ENCODE data around the gene GIMAP4.
"Not testable (repeated sequence)": the region's sequence is repeated elsewhere in the genome, so short reads cannot be mapped to it uniquely, and the experiment has no call there.

DNA sequence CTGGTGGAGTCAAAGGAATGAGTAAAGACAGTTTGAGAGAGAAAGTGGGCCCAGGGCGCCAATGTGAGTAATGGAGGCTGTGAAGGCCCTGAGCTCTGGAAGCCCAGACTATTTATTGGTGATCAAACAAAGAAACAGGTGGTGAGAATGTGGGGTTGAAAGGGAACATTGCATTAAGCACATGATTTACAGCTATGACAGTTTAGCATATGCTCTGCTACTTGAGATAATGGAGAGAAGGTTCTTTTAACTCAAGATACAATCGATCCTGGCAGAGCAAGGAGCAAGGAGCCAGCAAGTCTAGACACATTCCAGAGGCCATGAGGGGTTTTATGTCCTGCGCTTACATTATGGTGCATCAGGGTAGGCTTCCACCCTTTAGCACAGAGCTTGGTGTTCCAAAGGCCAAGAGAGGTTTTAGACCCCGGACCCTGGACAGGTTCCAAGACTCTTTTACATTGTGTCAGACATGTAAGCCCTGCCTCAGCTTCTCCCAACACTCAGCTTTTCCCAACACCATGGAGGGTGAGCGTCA lies 48.1 kb downstream of the GIMAP4 start:
- not testable (repeated sequence) for TF ChIP-seq MAX (IDR thresholded peaks at IDR 0.05; ENCODE audit: low read depth, low read length); CTCF (IDR thresholded peaks at IDR 0.05; ENCODE audit: low read depth, low read length); POLR2A (IDR thresholded peaks at IDR 0.05; ENCODE audit: extremely low read depth, insufficient read length)

Measured in NB4 (cell line).